CD4-positive, alpha-beta memory T cell (primary cell): ENCODE data around the gene SUMF2. TPM values are rescaled to one million over a fixed set of nuclear protein-coding genes. Genes with fewer than 3 reads are reported as not detected.
"Not testable (repeated sequence)": the region's sequence is repeated elsewhere in the genome, so short reads cannot be mapped to it uniquely, and the experiment has no call there.

Experiments used
- CTCF ChIA-PET: fragments of 350-600 bp; sonication (Branson Sonifier 250); formaldehyde crosslinking; loops from one replicate; lab custom pipeline; 2021; ENCODE audit warnings: inconsistent platforms; ENCODE audit not compliant: partially characterized antibody; lab: Charles Lee
- POLR2A ChIA-PET: fragments of 350-600 bp; sonication (Branson Sonifier 250); formaldehyde crosslinking; loops from one replicate; lab custom pipeline; 2021; ENCODE audit not compliant: partially characterized antibody; lab: Charles Lee
- DNase-seq, 5 donors: peaks; one replicate each; pipeline versions ENCODE4 v3.0.0 to v3.0.0-alpha.2; 2020 to 2022; ENCODE audit warnings: mixed read lengths in 1 of 5
- H3K27ac ChIP-seq: one replicate; pipeline ENCODE4 v1.7.0; 2013; ENCODE audit warnings: low read depth, low read length
- H3K27me3 ChIP-seq: 2 replicates; pipeline ENCODE4 v1.7.0; 2013; ENCODE audit warnings: mild to moderate bottlenecking, low read length, moderate library complexity; ENCODE audit not compliant: insufficient read depth
- H3K36me3 ChIP-seq: 2 replicates; pipeline ENCODE4 v1.7.0; 2013; ENCODE audit warnings: mild to moderate bottlenecking, low read length, moderate library complexity; ENCODE audit not compliant: insufficient read depth
- H3K4me1 ChIP-seq: 2 replicates; pipeline ENCODE4 v1.7.0; 2013; ENCODE audit warnings: mild to moderate bottlenecking, low read length, moderate library complexity; ENCODE audit not compliant: insufficient read depth
- H3K4me3 ChIP-seq, 2 donors: one replicate each; pipeline ENCODE4 v1.7.0; 2013; ENCODE audit warnings: low read length in 2 of 2, mild to moderate bottlenecking in 1 of 2
- H3K9me3 ChIP-seq, 2 donors: one replicate each; pipeline ENCODE4 v1.7.0; 2013; ENCODE audit warnings: low read length in 2 of 2, control low read depth in 1 of 2; ENCODE audit not compliant: control insufficient read depth in 1 of 2
- H3K27ac Mint-ChIP-seq, 7 donors: one replicate each; pipeline ENCODE4 v1.8.0; 2020 to 2021; ENCODE audit warnings: mixed read lengths in 7 of 7, mild to moderate bottlenecking in 6 of 7, inconsistent platforms in 3 of 7, moderate library complexity in 3 of 7
- H3K27me3 Mint-ChIP-seq, 2 donors: one replicate each; pipeline ENCODE4 v1.8.0; 2020 to 2021; ENCODE audit warnings: mixed read lengths in 2 of 2
- H3K36me3 Mint-ChIP-seq, 2 donors: one replicate each; pipeline ENCODE4 v1.8.0; 2020 to 2021; ENCODE audit warnings: mixed read lengths in 2 of 2, inconsistent platforms in 1 of 2, mild to moderate bottlenecking in 1 of 2
- H3K4me1 Mint-ChIP-seq, 4 donors: one replicate each; pipeline ENCODE4 v1.8.0; 2020 to 2021; ENCODE audit warnings: mixed read lengths in 4 of 4, mild to moderate bottlenecking in 1 of 4
- H3K4me3 Mint-ChIP-seq, 8 donors: one replicate each; pipeline ENCODE4 v1.8.0; 2020 to 2021; ENCODE audit warnings: mixed read lengths in 8 of 8, mild to moderate bottlenecking in 7 of 8, moderate library complexity in 6 of 8, inconsistent platforms in 3 of 8
- H3K9me3 Mint-ChIP-seq, 8 donors: one replicate each; pipeline ENCODE4 v1.8.0; 2020 to 2021; ENCODE audit warnings: mixed read lengths in 8 of 8, mild to moderate bottlenecking in 5 of 8, inconsistent platforms in 3 of 8, moderate library complexity in 1 of 8
- intact Hi-C: fragments of 100-400 bp; cut with micrococcal nuclease; formaldehyde crosslinking; loops from one replicate; pipeline ENCODE4 v1.15.1; 2023
- polyA plus RNA-seq, 2 donors: library from polyadenylated mRNA; unstranded; fragments of 300-500 nt; fragmentation: Illumina TruSeq; gene quantifications; one replicate each; pipeline ENCODE4 v1.2.3, GENCODE V29; 2021
- total RNA-seq, 2 experiments: library from RNA; stranded (reverse); gene quantifications; one replicate each; pipeline ENCODE4 v1.2.3, GENCODE V29; 2021

SUMF2 gene
- total and polyA plus RNA-seq, 4 experiments from 2014 or later, result 79.9 to 177 (median 164) TPM

- H3K27ac ChIP-seq, DNase-seq, POLR2A ChIA-PET, H3K9me3 ChIP-seq, CTCF ChIA-PET, H3K4me3 ChIP-seq, H3K27me3 ChIP-seq, H3K27me3 Mint-ChIP-seq, intact Hi-C loops, H3K4me1 ChIP-seq, H3K36me3 ChIP-seq, H3K9me3 Mint-ChIP-seq, H3K36me3 Mint-ChIP-seq: not testable (repeated sequence)
- peak overlapping the region in 1 of 7 donors; percentile 79 for H3K27ac Mint-ChIP-seq
- peak overlapping the region in 1 of 8 donors; percentile 43 for H3K4me3 Mint-ChIP-seq
- H3K4me1 Mint-ChIP-seq, result peaks cover 3 to 13% (median 6%) of the 10 kb centered on the region in 4 donors
These were observed 32.5 kb upstream of the SUMF2 start for GRCh38 chr7:56031556-56031955.

- H3K27me3 Mint-ChIP-seq, H3K9me3 ChIP-seq, H3K9me3 Mint-ChIP-seq, H3K36me3 Mint-ChIP-seq, DNase-seq, H3K36me3 ChIP-seq, H3K27me3 ChIP-seq, CTCF ChIA-PET, H3K4me3 ChIP-seq, H3K27ac ChIP-seq, intact Hi-C loops, POLR2A ChIA-PET, H3K4me1 ChIP-seq, H3K27ac Mint-ChIP-seq: not testable (repeated sequence)
- H3K4me1 Mint-ChIP-seq, result peaks cover 3 to 13% (median 6%) of the 10 kb centered on the region in 4 donors
- peak overlapping the region in 3 of 8 donors; percentile 14 to 71 (median 26) for H3K4me3 Mint-ChIP-seq
These were observed 31.5 kb upstream of the SUMF2 start for GRCh38 chr7:56032578-56032977.

- H3K9me3 Mint-ChIP-seq, result no peaks in the 10 kb centered on the region
- H3K4me1 Mint-ChIP-seq, result peaks cover 3 to 13% (median 6%) of the 10 kb centered on the region in 4 donors
- Histone ChIP-seq H3K9me3 (no peaks in the 10 kb centered on the region), H3K4me3 (peak overlapping the region; percentile 82 to 93), H3K4me1 (no peaks in the 10 kb centered on the region), H3K27ac (peak overlapping the region; percentile 46), H3K27me3 (no peaks in the 10 kb centered on the region), H3K36me3 (no peaks in the 10 kb centered on the region)
- no peaks in the 10 kb centered on the region for H3K36me3 Mint-ChIP-seq
- H3K27ac Mint-ChIP-seq, result peak overlapping the region; percentile 3 to 91 (median 77)
- intact Hi-C loops, result no loop called here
- DNase-seq, result peak; percentile 65 to 72 (median 70)
- ChIA-PET CTCF (interaction anchor here (1.5 to 1.6 kb wide), 3 partner anchors 17 to 40 kb away, joined by 4 to 6 read pairs (median 6); partner anchors contain the start of genes CCT6A and PSPH), POLR2A (interaction anchor here (0.6 to 2.0 kb wide), 5 partner anchors 17 to 31 kb away, joined by 3 to 20 read pairs (median 6); partner anchors contain the start of genes CCT6A, PSPH and SUMF2)
- no peaks in the 10 kb centered on the region for H3K27me3 Mint-ChIP-seq
- H3K4me3 Mint-ChIP-seq, result peak overlapping the region; percentile 82 to 94 (median 88)
These were observed 30.2 kb upstream of the SUMF2 start for GRCh38 chr7:56033671-56034432.

- ChIA-PET CTCF (interaction anchor here (0.6 kb wide), 1 partner anchor 34 kb away, joined by 4 read pairs; no protein-coding TSS in a partner anchor), POLR2A (no interaction called here)
- Mint-ChIP-seq H3K27ac (peak overlapping the region in 1 of 7 donors; percentile 74), H3K4me1 (no peaks in the 10 kb centered on the region), H3K36me3 (no peaks in the 10 kb centered on the region), H3K27me3 (no peaks in the 10 kb centered on the region), H3K4me3 (no peak overlapping the region), H3K9me3 (no peaks in the 10 kb centered on the region)
- Histone ChIP-seq H3K27ac (no peak overlapping the region), H3K27me3 (no peaks in the 10 kb centered on the region), H3K36me3 (no peaks in the 10 kb centered on the region), H3K9me3 (no peaks in the 10 kb centered on the region), H3K4me3 (no peak overlapping the region), H3K4me1 (no peaks in the 10 kb centered on the region)
- DNase-seq, result no peak
- intact Hi-C loops, result no loop called here
These were observed 23.4 kb upstream of the SUMF2 start for GRCh38 chr7:56040730-56041129.

GRCh38 chr7:56045758-56046157 lies 18.3 kb upstream of the SUMF2 start:
- H3K27ac Mint-ChIP-seq, H3K27me3 Mint-ChIP-seq, H3K9me3 ChIP-seq, H3K36me3 Mint-ChIP-seq, H3K36me3 ChIP-seq, CTCF ChIA-PET, H3K4me3 Mint-ChIP-seq, DNase-seq, POLR2A ChIA-PET, intact Hi-C loops, H3K4me3 ChIP-seq, H3K27ac ChIP-seq, H3K4me1 ChIP-seq, H3K9me3 Mint-ChIP-seq, H3K27me3 ChIP-seq: not testable (repeated sequence)
- peaks cover 3 to 10% (median 10%) of the 10 kb centered on the region in 4 donors for H3K4me1 Mint-ChIP-seq

- DNase-seq, result no peak
- Histone ChIP-seq H3K4me1 (peaks cover 13% of the 10 kb centered on the region), H3K27ac (no peak overlapping the region), H3K9me3 (no peaks in the 10 kb centered on the region), H3K27me3 (no peaks in the 10 kb centered on the region), H3K4me3 (no peak overlapping the region), H3K36me3 (no peaks in the 10 kb centered on the region)
- Mint-ChIP-seq H3K4me3 (no peak overlapping the region), H3K4me1 (peaks cover 6 to 20% (median 14%) of the 10 kb centered on the region in 4 donors), H3K9me3 (no peaks in the 10 kb centered on the region), H3K27me3 (no peaks in the 10 kb centered on the region), H3K27ac (peak overlapping the region in 2 of 7 donors; percentile 19 to 30), H3K36me3 (peaks cover 0 to 5% of the 10 kb centered on the region in 2 donors)
- ChIA-PET POLR2A (no interaction called here), CTCF (no interaction called here)
- intact Hi-C loops, result no loop called here
These were observed 17.2 kb upstream of the SUMF2 start for GRCh38 chr7:56046721-56047445.

GRCh38 chr7:56047446-56048116 lies 16.5 kb upstream of the SUMF2 start:
- H3K9me3 ChIP-seq, H3K4me3 ChIP-seq, H3K36me3 ChIP-seq, intact Hi-C loops, DNase-seq, H3K4me3 Mint-ChIP-seq, CTCF ChIA-PET, H3K27ac ChIP-seq, POLR2A ChIA-PET, H3K27me3 ChIP-seq, H3K36me3 Mint-ChIP-seq, H3K9me3 Mint-ChIP-seq, H3K27me3 Mint-ChIP-seq: not testable (repeated sequence)
- Mint-ChIP-seq H3K27ac (peak overlapping the region in 2 of 7 donors; percentile 30 to 36), H3K4me1 (peaks cover 10 to 25% (median 18%) of the 10 kb centered on the region in 4 donors)
- peaks cover 19% of the 10 kb centered on the region for H3K4me1 ChIP-seq
